Measurements from ENCODE around the gene ERI3. TPM values are rescaled to one million over a fixed set of nuclear protein-coding genes. Genes with fewer than 3 reads are reported as not detected.
A peak's percentile ranks its signal among the peaks of the same experiment; 100 is the strongest.

Gene ERI3
- total RNA-seq, 1 donor from 2014 or later = 58.3 TPM

- Mint-ChIP-seq H3K27me3 (ENCODE audit: low read depth, unreplicated experiment) (no peaks in the 10 kb centered on the region), H3K4me1 (ENCODE audit: low read depth, unreplicated experiment) (peaks cover 12% of the 10 kb centered on the region), H3K36me3 (ENCODE audit: low read depth, unreplicated experiment) (peaks cover 16% of the 10 kb centered on the region), H3K4me3 (ENCODE audit: unreplicated experiment) (no peak overlapping the region), H3K27ac (ENCODE audit: unreplicated experiment) (no peak overlapping the region), H3K9me3 (ENCODE audit: unreplicated experiment) (no peaks in the 10 kb centered on the region)
- no peak overlapping the region for H3K27ac ChIP-seq (ENCODE audit: low read depth, low read length)
- no peaks in the 10 kb centered on the region for H3K27me3 ChIP-seq (ENCODE audit: insufficient read depth, low read length)
- no peak overlapping the region for H3K9ac ChIP-seq (ENCODE audit: low read length)
- H2AFZ ChIP-seq (ENCODE audit: low read depth, low read length) = no peak overlapping the region
- no peak overlapping the region for H3K4me3 ChIP-seq (ENCODE audit: insufficient read depth, low read depth, low read length)
- H3K36me3 ChIP-seq (ENCODE audit: insufficient read depth, low read length) = peaks cover 19% of the 10 kb centered on the region
- H3K4me1 ChIP-seq (ENCODE audit: insufficient read depth, low read length) = no peaks in the 10 kb centered on the region
- peaks cover 32% of the 10 kb centered on the region for H4K20me1 ChIP-seq (ENCODE audit: insufficient read depth, low read length)
- DNase-seq (ENCODE audit: low read depth) (no peak), FAIRE-seq (no peak)
- H3K4me2 ChIP-seq (ENCODE audit: low read length) = no peak overlapping the region
- TF ChIP-seq EZH2 (IDR thresholded peaks at IDR 0.05; ENCODE audit: insufficient read depth, low read length) (no peak), CTCF (IDR thresholded peaks at IDR 0.05; ENCODE audit: insufficient read depth, low read depth, low read length) (no peak)
- no peaks in the 10 kb centered on the region for H3K9me3 ChIP-seq (ENCODE audit: insufficient read depth, low read depth, low read length)
- no peaks in the 10 kb centered on the region for H3K79me2 ChIP-seq (ENCODE audit: insufficient read depth, low read length)
These were observed 41.7 kb downstream of the ERI3 start for GRCh38 chr1:44313265-44313918.

GRCh38 chr1:44312399-44313196 is 42.5 kb downstream of the ERI3 start:
- Histone ChIP-seq H3K9me3 (ENCODE audit: insufficient read depth, low read depth, low read length) (no peaks in the 10 kb centered on the region), H3K4me2 (ENCODE audit: low read length) (no peak overlapping the region), H3K9ac (ENCODE audit: low read length) (no peak overlapping the region), H3K27ac (ENCODE audit: low read depth, low read length) (no peak overlapping the region), H3K27me3 (ENCODE audit: insufficient read depth, low read length) (no peaks in the 10 kb centered on the region), H3K4me1 (ENCODE audit: insufficient read depth, low read length) (no peaks in the 10 kb centered on the region), H4K20me1 (ENCODE audit: insufficient read depth, low read length) (peaks cover 25% of the 10 kb centered on the region), H3K4me3 (ENCODE audit: insufficient read depth, low read depth, low read length) (no peak overlapping the region), H3K36me3 (ENCODE audit: insufficient read depth, low read length) (peaks cover 23% of the 10 kb centered on the region), H3K79me2 (ENCODE audit: insufficient read depth, low read length) (no peaks in the 10 kb centered on the region), H2AFZ (ENCODE audit: low read depth, low read length) (no peak overlapping the region)
- Mint-ChIP-seq H3K27me3 (ENCODE audit: low read depth, unreplicated experiment) (no peaks in the 10 kb centered on the region), H3K4me1 (ENCODE audit: low read depth, unreplicated experiment) (peaks cover 7% of the 10 kb centered on the region), H3K4me3 (ENCODE audit: unreplicated experiment) (no peak overlapping the region), H3K27ac (ENCODE audit: unreplicated experiment) (peak overlapping the region; percentile 59), H3K9me3 (ENCODE audit: unreplicated experiment) (no peaks in the 10 kb centered on the region), H3K36me3 (ENCODE audit: low read depth, unreplicated experiment) (peaks cover 15% of the 10 kb centered on the region)
- DNase-seq (ENCODE audit: low read depth) (no peak), FAIRE-seq (no peak)
- TF ChIP-seq CTCF (IDR thresholded peaks at IDR 0.05; ENCODE audit: insufficient read depth, low read depth, low read length) (no peak), EZH2 (IDR thresholded peaks at IDR 0.05; ENCODE audit: insufficient read depth, low read length) (no peak)

- Mint-ChIP-seq H3K4me1 (ENCODE audit: low read depth, unreplicated experiment) (no peaks in the 10 kb centered on the region), H3K9me3 (ENCODE audit: unreplicated experiment) (no peaks in the 10 kb centered on the region), H3K36me3 (ENCODE audit: low read depth, unreplicated experiment) (peaks cover 24% of the 10 kb centered on the region), H3K27ac (ENCODE audit: unreplicated experiment) (no peak overlapping the region), H3K27me3 (ENCODE audit: low read depth, unreplicated experiment) (no peaks in the 10 kb centered on the region), H3K4me3 (ENCODE audit: unreplicated experiment) (no peak overlapping the region)
- Histone ChIP-seq H3K9ac (ENCODE audit: low read length) (no peak overlapping the region), H3K27me3 (ENCODE audit: insufficient read depth, low read length) (no peaks in the 10 kb centered on the region), H3K79me2 (ENCODE audit: insufficient read depth, low read length) (no peaks in the 10 kb centered on the region), H4K20me1 (ENCODE audit: insufficient read depth, low read length) (peaks cover 27% of the 10 kb centered on the region), H3K9me3 (ENCODE audit: insufficient read depth, low read depth, low read length) (no peaks in the 10 kb centered on the region), H3K36me3 (ENCODE audit: insufficient read depth, low read length) (peaks cover 34% of the 10 kb centered on the region), H3K4me3 (ENCODE audit: insufficient read depth, low read depth, low read length) (no peak overlapping the region), H3K4me1 (ENCODE audit: insufficient read depth, low read length) (no peaks in the 10 kb centered on the region), H3K4me2 (ENCODE audit: low read length) (no peak overlapping the region), H2AFZ (ENCODE audit: low read depth, low read length) (no peak overlapping the region), H3K27ac (ENCODE audit: low read depth, low read length) (no peak overlapping the region)
- TF ChIP-seq CTCF (IDR thresholded peaks at IDR 0.05; ENCODE audit: insufficient read depth, low read depth, low read length) (no peak), EZH2 (IDR thresholded peaks at IDR 0.05; ENCODE audit: insufficient read depth, low read length) (no peak)
- FAIRE-seq (no peak), DNase-seq (ENCODE audit: low read depth) (no peak)
These were observed 45.1 kb downstream of the ERI3 start for GRCh38 chr1:44310006-44310405.
